ENCODE measurements around the gene PAIP2B. TPM values are rescaled to one million over a fixed set of nuclear protein-coding genes. Genes with fewer than 3 reads are reported as not detected.

Gene PAIP2B, protein sequence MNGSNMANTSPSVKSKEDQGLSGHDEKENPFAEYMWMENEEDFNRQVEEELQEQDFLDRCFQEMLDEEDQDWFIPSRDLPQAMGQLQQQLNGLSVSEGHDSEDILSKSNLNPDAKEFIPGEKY
- total RNA-seq (2014; rRNA removed; shearing (Covaris generic)), result 0.27 and 0.34 TPM in 2 replicates

DNA sequence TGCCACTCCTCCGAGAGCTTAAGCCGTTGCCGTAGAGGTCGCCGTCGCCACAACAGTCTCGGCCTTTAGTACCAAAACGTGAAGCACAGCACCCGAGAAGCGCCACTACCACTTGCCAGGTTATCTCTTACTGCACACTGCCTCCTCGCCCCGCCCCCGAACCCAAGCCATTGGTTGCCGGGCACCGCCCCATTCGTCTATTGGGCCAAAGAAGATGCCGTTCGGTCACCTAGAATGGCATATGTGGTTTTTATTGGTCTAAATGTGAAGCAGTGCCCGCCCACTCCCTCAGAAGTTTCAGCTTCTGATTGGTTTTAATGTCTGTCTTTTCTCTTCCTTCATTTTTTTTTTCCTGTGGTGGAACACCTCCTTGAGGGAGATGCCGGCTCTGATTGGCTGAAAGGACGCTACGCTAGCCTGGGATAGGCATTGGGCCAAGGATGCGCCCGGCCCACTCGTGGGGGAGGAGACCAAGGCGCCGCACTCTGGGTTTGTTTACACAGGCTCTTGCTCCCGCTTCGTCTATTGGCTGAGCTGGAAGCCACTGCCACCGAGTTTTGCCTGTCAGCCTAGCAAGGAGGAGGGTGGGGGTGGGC, at the start of gene PAIP2B:
Gene PAIP2B, minus strand, starts transcription at position 139 of the 596 bp plus-strand sequence. CDS start 24,514 bp downstream, outside the sequence.

Small RNAs within 50 kb of the gene (small RNA-seq; reads per million reads assigned to genes)
- gene AC007881.1, result not detected

Other genes with a start within 250 kb of the PAIP2B start
- gene ANKRD53, start 248.5 kb downstream of the PAIP2B start, total RNA-seq (2014; rRNA removed; shearing (Covaris generic)), result 0.05 TPM in 1 of 2 replicates, not detected in the other
- gene TEX261, start 232.2 kb downstream of the PAIP2B start, total RNA-seq (2014; rRNA removed; shearing (Covaris generic)), result 21.5 and 26.9 TPM in 2 replicates
- gene NAGK, start 158.5 kb downstream of the PAIP2B start, total RNA-seq (2014; rRNA removed; shearing (Covaris generic)), result 23.4 and 26.6 TPM in 2 replicates
- gene MCEE, start 96.9 kb downstream of the PAIP2B start, total RNA-seq (2014; rRNA removed; shearing (Covaris generic)), result 10.8 and 14.5 TPM in 2 replicates
- 45.4 and 48.8 TPM in 2 replicates for gene MPHOSPH10, start 96.5 kb downstream of the PAIP2B start, total RNA-seq (2014; rRNA removed; shearing (Covaris generic))
- gene ZNF638, start 104.7 kb upstream of the PAIP2B start, total RNA-seq (2014; rRNA removed; shearing (Covaris generic)), result 86.8 and 100 TPM in 2 replicates
- gene DYSF, start 226.5 kb upstream of the PAIP2B start, total RNA-seq (2014; rRNA removed; shearing (Covaris generic)), result 1.0 and 1.7 TPM in 2 replicates

Measured in A375 (cell line).